HFFc6 (cell line): ENCODE results near the gene DHX9. TPM values are rescaled to one million over a fixed set of nuclear protein-coding genes. Genes with fewer than 3 reads are reported as not detected.

Experiments used
- DNase-seq: peaks from one replicate; pipeline ENCODE4 v3.0.0-alpha.2; 2018
- H3K27ac Mint-ChIP-seq: 2 replicates; pipeline ENCODE4 v1.8.0; 2020; ENCODE audit warnings: mild to moderate bottlenecking, mixed read lengths
- H3K27me3 Mint-ChIP-seq: 2 replicates; pipeline ENCODE4 v1.8.0; 2021; ENCODE audit warnings: mild to moderate bottlenecking, moderate library complexity, mixed read lengths; ENCODE audit not compliant: insufficient read depth
- H3K36me3 Mint-ChIP-seq: 2 replicates; pipeline ENCODE4 v1.8.0; 2021; ENCODE audit warnings: low read depth, mixed read lengths
- H3K4me1 Mint-ChIP-seq: 2 replicates; pipeline ENCODE4 v1.8.0; 2020; ENCODE audit warnings: low read depth, mixed read lengths
- H3K4me3 Mint-ChIP-seq: 2 replicates; pipeline ENCODE4 v1.8.0; 2020; ENCODE audit warnings: mild to moderate bottlenecking, moderate library complexity, mixed read lengths
- H3K9me3 Mint-ChIP-seq: 2 replicates; pipeline ENCODE4 v1.8.0; 2020; ENCODE audit warnings: mild to moderate bottlenecking, mixed read lengths
- total RNA-seq, 6 experiments: library from RNA; stranded (reverse); fragmentation: NEBNext Ultra II Directional; extraction: Animal tissue kit (Norgen Biotek cat#: 25700); gene quantifications; 2 replicates in 1 of 6; 3 replicates in 5 of 6; pipeline ENCODE4 v1.2.3, GENCODE V29; 2021
- TF ChIP-seq, protein P1 (sequence below): fragments of 200-600 bp; sonication (generic); IDR thresholded peaks from 2 replicates; pipeline ENCODE4 v1.5.0; 2021; ENCODE audit warnings: antibody characterized with exemption, mild to moderate bottlenecking

The DHX9 gene
- total RNA-seq, 6 experiments from 2014 or later = 141 to 176 (median 170) TPM

DNA sequence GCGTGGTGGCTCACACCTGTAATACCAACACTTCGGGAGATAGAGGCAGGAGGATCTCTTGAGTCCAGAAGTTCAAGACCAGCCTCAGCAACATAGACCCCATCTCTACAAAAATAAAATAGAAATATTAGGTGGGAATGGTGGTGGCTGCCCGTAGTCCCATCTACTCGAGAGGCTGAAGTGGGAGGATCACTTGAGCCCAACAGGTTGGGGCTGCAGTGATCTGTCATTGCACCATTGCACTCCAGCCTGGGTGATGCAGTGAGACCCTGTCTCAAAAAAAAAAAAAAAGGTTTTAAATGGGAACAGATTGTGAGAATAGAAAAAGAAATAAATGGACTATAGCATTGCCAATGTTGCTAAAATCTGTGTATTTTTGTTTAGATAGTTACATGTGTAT, 11.2 kb downstream of the DHX9 start:
- Mint-ChIP-seq H3K9me3 (no peaks in the 10 kb centered on the region), H3K27ac (no peak overlapping the region; the same call in 1 of the 2 replicates)

DNA sequence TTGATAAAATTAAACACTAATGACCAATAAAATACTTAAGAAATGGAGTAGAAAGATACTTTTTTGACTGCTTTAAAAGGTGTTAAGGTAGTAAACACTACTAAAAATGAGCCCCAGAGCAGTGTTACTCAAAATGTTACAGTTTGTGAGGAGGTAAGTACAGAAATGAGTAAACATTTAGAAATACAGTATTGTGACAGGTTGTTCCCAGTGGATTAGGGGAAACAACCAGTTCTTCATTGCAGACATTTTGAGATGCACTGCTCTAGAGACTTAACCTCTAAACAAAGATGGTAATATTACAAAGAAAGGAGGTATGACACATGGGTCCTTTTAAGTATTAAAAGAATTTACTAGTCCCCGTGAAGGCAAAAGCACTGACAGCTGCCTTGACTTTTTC, 12.7 kb downstream of the DHX9 start:
- peaks cover 55% of the 10 kb centered on the region for H3K36me3 Mint-ChIP-seq
- H3K4me3 Mint-ChIP-seq = no peak overlapping the region
- DNase-seq = no peak
- TF ChIP-seq, protein P1, sequence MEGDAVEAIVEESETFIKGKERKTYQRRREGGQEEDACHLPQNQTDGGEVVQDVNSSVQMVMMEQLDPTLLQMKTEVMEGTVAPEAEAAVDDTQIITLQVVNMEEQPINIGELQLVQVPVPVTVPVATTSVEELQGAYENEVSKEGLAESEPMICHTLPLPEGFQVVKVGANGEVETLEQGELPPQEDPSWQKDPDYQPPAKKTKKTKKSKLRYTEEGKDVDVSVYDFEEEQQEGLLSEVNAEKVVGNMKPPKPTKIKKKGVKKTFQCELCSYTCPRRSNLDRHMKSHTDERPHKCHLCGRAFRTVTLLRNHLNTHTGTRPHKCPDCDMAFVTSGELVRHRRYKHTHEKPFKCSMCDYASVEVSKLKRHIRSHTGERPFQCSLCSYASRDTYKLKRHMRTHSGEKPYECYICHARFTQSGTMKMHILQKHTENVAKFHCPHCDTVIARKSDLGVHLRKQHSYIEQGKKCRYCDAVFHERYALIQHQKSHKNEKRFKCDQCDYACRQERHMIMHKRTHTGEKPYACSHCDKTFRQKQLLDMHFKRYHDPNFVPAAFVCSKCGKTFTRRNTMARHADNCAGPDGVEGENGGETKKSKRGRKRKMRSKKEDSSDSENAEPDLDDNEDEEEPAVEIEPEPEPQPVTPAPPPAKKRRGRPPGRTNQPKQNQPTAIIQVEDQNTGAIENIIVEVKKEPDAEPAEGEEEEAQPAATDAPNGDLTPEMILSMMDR = no peak
- peaks cover 28% of the 10 kb centered on the region for H3K4me1 Mint-ChIP-seq
- H3K27me3 Mint-ChIP-seq = peaks cover 1% of the 10 kb centered on the region; the same call in 1 of the 2 replicates
- H3K27ac Mint-ChIP-seq = no peak overlapping the region
- no peaks in the 10 kb centered on the region for H3K9me3 Mint-ChIP-seq

More for the DNA sequence above, 11.2 kb downstream of the DHX9 start:
- Mint-ChIP-seq H3K36me3 (peaks cover 54% of the 10 kb centered on the region), H3K4me3 (no peak overlapping the region), H3K4me1 (peaks cover 30% of the 10 kb centered on the region), H3K27me3 (peaks cover 1% of the 10 kb centered on the region; the same call in 1 of the 2 replicates)
- TF ChIP-seq, protein P1 = no peak
- DNase-seq = no peak

DNA sequence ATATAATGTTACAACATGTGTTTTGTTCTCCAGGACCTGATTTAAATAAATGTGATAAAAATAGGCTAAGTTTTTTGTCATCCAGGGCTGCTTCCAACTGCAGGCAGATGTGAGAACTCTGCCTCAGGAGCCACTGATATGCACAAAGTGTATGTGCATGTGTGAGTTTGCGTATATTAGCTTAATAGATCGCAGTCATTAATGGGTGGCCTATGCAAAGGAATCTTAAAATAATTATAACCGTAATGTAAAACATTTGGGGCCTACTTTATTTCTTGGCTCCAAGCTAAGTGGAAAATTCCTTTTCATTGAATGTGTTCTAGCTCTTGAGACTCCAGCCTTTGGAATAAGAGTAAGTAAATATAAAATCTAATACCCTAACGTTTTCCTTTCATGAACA, 16.8 kb downstream of the DHX9 start:
- TF ChIP-seq, protein P1 = no peak
- H3K27me3 Mint-ChIP-seq = no peaks in the 10 kb centered on the region
- peak overlapping the region; percentile 31; the same call in 1 of the 2 replicates for H3K27ac Mint-ChIP-seq
- DNase-seq = no peak
- peaks cover 9% of the 10 kb centered on the region for H3K4me1 Mint-ChIP-seq
- H3K9me3 Mint-ChIP-seq = no peaks in the 10 kb centered on the region
- no peak overlapping the region for H3K4me3 Mint-ChIP-seq
- H3K36me3 Mint-ChIP-seq = peaks cover 48% of the 10 kb centered on the region

DNA sequence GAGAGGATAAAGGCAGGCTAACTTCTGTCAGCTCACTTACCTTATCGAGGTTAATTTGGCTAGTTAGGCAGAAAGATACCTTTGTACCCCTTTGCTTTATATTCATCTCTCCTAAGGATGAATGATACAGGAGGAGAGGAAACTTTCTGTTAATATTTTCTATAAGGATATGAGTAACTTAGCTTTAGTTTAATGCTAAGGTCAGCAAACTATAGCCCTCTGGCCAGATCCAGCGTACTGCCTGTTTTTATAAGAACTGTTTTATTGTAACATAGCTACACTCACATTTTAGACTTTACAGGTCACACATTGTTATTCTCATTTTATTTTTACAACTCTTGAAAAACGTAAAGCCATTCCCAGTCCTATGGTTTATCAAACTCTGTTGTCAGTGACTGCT, 18.1 kb downstream of the DHX9 start:
- DNase-seq = no peak
- Mint-ChIP-seq H3K36me3 (peaks cover 56% of the 10 kb centered on the region), H3K27me3 (no peaks in the 10 kb centered on the region), H3K9me3 (no peaks in the 10 kb centered on the region), H3K27ac (no peak overlapping the region), H3K4me1 (peaks cover 22% of the 10 kb centered on the region), H3K4me3 (no peak overlapping the region)
- TF ChIP-seq, protein P1 = no peak

DNA sequence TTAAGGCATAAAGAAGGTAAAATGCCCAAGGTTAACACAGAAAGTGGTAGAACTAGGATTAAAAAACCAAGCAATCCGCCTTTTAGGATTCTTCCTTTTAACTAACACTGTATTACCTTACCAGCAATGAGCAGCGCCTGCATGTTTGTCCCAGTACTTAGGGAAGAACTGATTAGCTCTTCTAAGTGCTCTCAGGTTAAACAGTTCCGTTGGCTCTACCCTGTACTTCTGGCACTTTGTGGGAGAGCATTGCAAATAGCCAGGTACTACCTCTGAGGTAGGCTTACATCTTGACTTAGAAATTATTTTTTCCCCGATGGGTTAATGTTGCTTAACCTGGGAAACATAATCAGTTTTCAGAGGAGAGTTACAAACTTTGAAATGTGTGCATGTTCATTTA, 21.5 kb downstream of the DHX9 start:
- H3K27me3 Mint-ChIP-seq = no peaks in the 10 kb centered on the region
- no peak overlapping the region for H3K4me3 Mint-ChIP-seq
- no peak for DNase-seq
- TF ChIP-seq, protein P1 = no peak
- H3K36me3 Mint-ChIP-seq = peaks cover 66% of the 10 kb centered on the region
- peaks cover 20% of the 10 kb centered on the region for H3K4me1 Mint-ChIP-seq
- H3K27ac Mint-ChIP-seq = no peak overlapping the region
- H3K9me3 Mint-ChIP-seq = no peaks in the 10 kb centered on the region

DNA sequence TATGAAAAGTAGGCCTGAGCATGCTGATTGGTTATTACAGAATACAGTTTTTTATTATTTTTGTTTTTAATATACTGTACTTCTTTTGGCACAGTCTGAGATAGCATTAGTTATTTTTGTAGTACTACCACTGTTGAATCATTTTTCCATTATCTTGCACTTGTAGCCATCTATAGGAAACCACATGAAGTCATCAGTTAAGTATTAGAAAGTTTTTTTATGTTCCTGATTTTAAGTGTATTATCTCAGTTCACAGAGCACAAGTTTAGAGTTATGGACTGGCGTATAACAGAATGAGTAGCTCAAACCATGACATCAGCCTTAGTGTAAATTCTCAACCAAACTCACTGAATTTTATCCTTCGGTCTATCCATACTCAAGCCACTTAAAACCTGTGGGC, 22.8 kb downstream of the DHX9 start:
- H3K4me1 Mint-ChIP-seq = peaks cover 18% of the 10 kb centered on the region
- no peak overlapping the region for H3K4me3 Mint-ChIP-seq
- TF ChIP-seq, protein P1 = no peak
- H3K27me3 Mint-ChIP-seq = no peaks in the 10 kb centered on the region
- peak overlapping the region; percentile 11; the same call in 1 of the 2 replicates for H3K27ac Mint-ChIP-seq
- no peak for DNase-seq
- H3K36me3 Mint-ChIP-seq = peaks cover 75% of the 10 kb centered on the region
- H3K9me3 Mint-ChIP-seq = no peaks in the 10 kb centered on the region
